RWPE2 (cell line): ENCODE data around the gene SKOR1.

Experiments used
- ATAC-seq: fragments of 200-7000 bp; cut with Tn5 transposase; 3 replicates; pipeline ENCODE4 v1.9.1; 2021; ENCODE audit warnings: low read depth
- DNase-seq: peaks from one replicate; pipeline ENCODE4 v3.0.0-alpha.2; 2020; ENCODE audit warnings: low spot score
- H3K27ac ChIP-seq: fragments of 450-650 bp; 2 replicates; pipeline ENCODE4 v1.5.1; 2017; ENCODE audit warnings: mild to moderate bottlenecking; ENCODE audit not compliant: poor library complexity, severe bottlenecking
- H3K27me3 ChIP-seq: fragments of 250-450 bp; sonication (Bioruptor Pico); 2 replicates; pipeline ENCODE4 v1.5.1; 2021; ENCODE audit warnings: mild to moderate bottlenecking, moderate library complexity; ENCODE audit not compliant: insufficient read depth, poor library complexity, severe bottlenecking
- H3K36me3 ChIP-seq: fragments of 250-450 bp; sonication (Bioruptor Pico); 2 replicates; pipeline ENCODE4 v1.5.1; 2020; ENCODE audit warnings: low read depth, mild to moderate bottlenecking, moderate library complexity
- H3K4me1 ChIP-seq: fragments of 250-450 bp; sonication (Bioruptor Pico); 2 replicates; pipeline ENCODE4 v1.5.1; 2021; ENCODE audit warnings: mild to moderate bottlenecking, moderate library complexity; ENCODE audit not compliant: insufficient read depth, poor library complexity, severe bottlenecking
- H3K4me3 ChIP-seq: fragments of 250-450 bp; sonication (Bioruptor Pico); 2 replicates; pipeline ENCODE4 v1.5.1; 2021; ENCODE audit warnings: mild to moderate bottlenecking, moderate library complexity; ENCODE audit not compliant: severe bottlenecking
- H3K9me3 ChIP-seq: fragments of 250-450 bp; sonication (Bioruptor Pico); 2 replicates; pipeline ENCODE4 v1.5.1; 2021; ENCODE audit warnings: mild to moderate bottlenecking, moderate library complexity; ENCODE audit not compliant: severe bottlenecking
- CTCF ChIP-seq: fragments of 450-650 bp; IDR thresholded peaks from one replicate; pipeline ENCODE4 v1.5.1; 2017; ENCODE audit warnings: mild to moderate bottlenecking, moderate library complexity; ENCODE audit not compliant: poor library complexity, severe bottlenecking

Gene SKOR1

GRCh38 chr15:67878712-67879206 is 53.5 kb downstream of the SKOR1 start:
- DNase-seq (no peak), ATAC-seq (no peak)
- H3K27me3 ChIP-seq: no peaks in the 10 kb centered on the region
- no peaks in the 10 kb centered on the region for H3K36me3 ChIP-seq
- TF ChIP-seq CTCF: no peak
- no peaks in the 10 kb centered on the region for H3K9me3 ChIP-seq
- peaks cover 10% of the 10 kb centered on the region for H3K4me1 ChIP-seq
- no peak overlapping the region for H3K4me3 ChIP-seq
- H3K27ac ChIP-seq: no peak overlapping the region

- DNase-seq: no peak
- Histone ChIP-seq H3K27ac (no peak overlapping the region), H3K27me3 (no peaks in the 10 kb centered on the region), H3K9me3 (no peaks in the 10 kb centered on the region), H3K4me1 (peaks cover 10% of the 10 kb centered on the region), H3K36me3 (no peaks in the 10 kb centered on the region), H3K4me3 (no peak overlapping the region)
- no peak for ATAC-seq
- TF ChIP-seq CTCF: no peak
Measured at GRCh38 chr15:67879440-67880129, 54.3 kb downstream of the SKOR1 start.

- peak overlapping the region; percentile 18 for H3K27ac ChIP-seq
- no peaks in the 10 kb centered on the region for H3K9me3 ChIP-seq
- no peak for TF ChIP-seq CTCF
- H3K4me1 ChIP-seq: peaks cover 16% of the 10 kb centered on the region
- no peaks in the 10 kb centered on the region for H3K27me3 ChIP-seq
- no peaks in the 10 kb centered on the region for H3K36me3 ChIP-seq
- no peak overlapping the region for H3K4me3 ChIP-seq
- DNase-seq (no peak), ATAC-seq (peak; percentile 58)
Measured at GRCh38 chr15:67880651-67881182, 55.4 kb downstream of the SKOR1 start.

- peaks cover 16% of the 10 kb centered on the region for H3K4me1 ChIP-seq
- no peak overlapping the region for H3K4me3 ChIP-seq
- peak overlapping the region; percentile 66 for H3K27ac ChIP-seq
- TF ChIP-seq CTCF: no peak
- no peaks in the 10 kb centered on the region for H3K36me3 ChIP-seq
- no peak for ATAC-seq
- no peaks in the 10 kb centered on the region for H3K9me3 ChIP-seq
- no peak for DNase-seq
- no peaks in the 10 kb centered on the region for H3K27me3 ChIP-seq
Measured at GRCh38 chr15:67882487-67883233, 57.4 kb downstream of the SKOR1 start.
